Right cardiac atrium (tissue), 5 donors: ENCODE measurements around the gene CDK14. TPM values are rescaled to one million over a fixed set of nuclear protein-coding genes. Genes with fewer than 3 reads are reported as not detected.

ENCODE experiments used
- ATAC-seq, 2 donors: fragments of 200-7000 bp; cut with Tn5 transposase; one replicate each; pipeline versions ENCODE4 v1.8.0 to v1.9.1; 2020; ENCODE audit warnings: moderate library complexity in 2 of 2, mild to moderate bottlenecking in 1 of 2
- DNase-seq, 3 donors: peaks; one replicate each; pipeline ENCODE4 v3.0.0-alpha.2; 2020
- H3K27ac ChIP-seq: one replicate; pipeline ENCODE4 v1.5.1; 2013; ENCODE audit warnings: mild to moderate bottlenecking, low read length, control low read depth, moderate library complexity
- H3K27me3 ChIP-seq: one replicate; pipeline ENCODE4 v1.6.1; 2013; ENCODE audit not compliant: control insufficient read depth, insufficient read depth
- H3K4me1 ChIP-seq: one replicate; pipeline ENCODE4 v1.6.1; 2013; ENCODE audit warnings: low read length; ENCODE audit not compliant: control insufficient read depth, insufficient read depth
- H3K4me3 ChIP-seq: one replicate; pipeline ENCODE4 v1.5.1; 2013; ENCODE audit warnings: low read length, control low read depth
- H3K9me3 ChIP-seq: one replicate; pipeline ENCODE4 v1.6.1; 2013; ENCODE audit warnings: low read length; ENCODE audit not compliant: control insufficient read depth
- WGBS: extraction: QIAGEN DNeasy Blood & Tissue Kit; methylation state at CpG from one replicate; pipeline ENCODE4 v1.1.7; 2013; 5-methylcytosine and 5-hydroxymethylcytosine counted together
- intact Hi-C, 4 donors: fragments of 100-400 bp; cut with DNase I; formaldehyde crosslinking; loops; one replicate each; pipeline versions ENCODE4 v1.11.0 to v1.14.0; 2022 to 2023
- polyA plus RNA-seq: library from polyadenylated mRNA; stranded (reverse); fragments of 200-250 nt; gene quantifications from one replicate; pipeline ENCODE4 v1.2.3, GENCODE V29; 2013
- total RNA-seq, 4 donors: library from RNA; stranded (reverse); fragmentation: NEBNext Ultra II Directional; extraction: Animal tissue kit (Norgen Biotek cat#: 25700); gene quantifications; one replicate each; pipeline ENCODE4 v1.2.1, GENCODE V29; 2021
- donor health status: healthy with polysubstance abuse.
- donor health status: DM: no; HTN: yes; CAD: no.
- donor health status: DM: no; HTN: no; CAD: no.
- donor health status: DM: no; HTN: yes; CAD: no; lungs with severe emphysema.
- donor health status: DM: yes; HTN: yes; CAD: no.

Gene CDK14
- total and polyA plus RNA-seq, 5 donors, result 10.7 to 93.1 (median 59.6) TPM

DNA sequence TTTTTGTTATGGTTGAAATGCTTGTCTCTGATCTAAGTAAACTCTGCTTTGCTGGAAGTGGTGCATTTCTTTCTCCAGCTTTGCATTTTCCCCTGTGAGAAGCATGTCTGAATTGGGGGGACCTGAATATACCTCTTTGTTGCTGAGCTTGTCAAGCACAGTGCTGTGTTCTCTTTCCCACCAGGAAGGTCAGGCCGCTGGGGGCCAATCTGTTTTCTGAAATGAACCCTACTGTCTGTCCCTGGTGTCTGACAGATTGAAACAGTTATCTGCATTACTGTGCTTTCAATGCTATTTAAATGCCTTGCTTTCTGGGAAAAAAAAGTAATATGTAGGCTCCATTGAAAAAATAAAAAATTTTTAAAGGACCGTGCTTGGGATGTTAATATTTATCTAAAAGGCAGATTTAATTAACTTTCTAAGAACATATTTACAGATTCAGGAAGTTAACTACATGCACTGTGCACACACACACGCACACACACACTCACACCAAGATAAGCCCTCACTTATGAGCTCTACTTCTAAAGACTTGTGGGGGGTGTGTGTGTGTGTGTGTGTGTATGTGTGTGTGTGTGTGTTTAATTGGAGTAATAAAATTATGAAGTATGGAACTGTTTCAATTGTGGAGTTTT, 541.1 kb downstream of the CDK14 start:
- intact Hi-C loops, result no loop called here
- H3K27me3 ChIP-seq, result no peaks in the 10 kb centered on the region
- H3K4me3 ChIP-seq, result no peak overlapping the region
- H3K9me3 ChIP-seq, result no peaks in the 10 kb centered on the region
- no peaks in the 10 kb centered on the region for H3K4me1 ChIP-seq
- DNase-seq (no peak), ATAC-seq (no peak)
- no peak overlapping the region for H3K27ac ChIP-seq
- WGBS, result 54% methylated on average over 3 of the region's 3 CpGs

DNA sequence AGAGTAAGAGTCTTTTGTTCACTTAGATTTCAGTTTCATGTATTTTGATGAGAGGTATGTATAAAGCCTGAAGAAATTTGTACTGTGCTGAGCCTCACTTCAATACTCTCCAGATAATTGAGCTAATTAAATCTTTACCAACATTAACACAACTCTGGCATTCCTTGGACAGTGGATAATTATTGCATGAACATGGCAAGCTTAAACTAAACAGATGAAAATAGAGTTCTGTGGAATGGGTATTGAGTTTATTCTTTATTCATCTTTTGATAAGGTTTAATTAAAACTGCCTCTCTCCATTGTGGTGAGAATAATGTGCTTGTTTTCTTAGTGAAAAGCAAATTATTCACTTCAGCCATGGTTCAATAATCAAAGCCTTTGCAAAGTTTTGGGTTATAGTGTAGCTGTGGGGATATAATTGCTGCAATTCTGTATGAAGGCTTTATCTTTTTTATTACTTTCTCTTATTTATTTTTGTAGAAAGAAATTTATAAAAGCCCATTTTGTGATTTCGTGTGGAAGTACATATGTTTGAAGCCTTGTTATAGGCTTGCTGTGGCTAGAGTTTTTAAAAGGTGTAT, 541.8 kb downstream of the CDK14 start:
- H3K27me3 ChIP-seq, result no peaks in the 10 kb centered on the region
- H3K4me1 ChIP-seq, result no peaks in the 10 kb centered on the region
- H3K9me3 ChIP-seq, result no peaks in the 10 kb centered on the region
- 92% methylated on average over 1 of the region's 1 CpG for WGBS
- ATAC-seq (no peak), DNase-seq (no peak)
- intact Hi-C loops, result no loop called here
- H3K4me3 ChIP-seq, result no peak overlapping the region
- no peak overlapping the region for H3K27ac ChIP-seq

DNA sequence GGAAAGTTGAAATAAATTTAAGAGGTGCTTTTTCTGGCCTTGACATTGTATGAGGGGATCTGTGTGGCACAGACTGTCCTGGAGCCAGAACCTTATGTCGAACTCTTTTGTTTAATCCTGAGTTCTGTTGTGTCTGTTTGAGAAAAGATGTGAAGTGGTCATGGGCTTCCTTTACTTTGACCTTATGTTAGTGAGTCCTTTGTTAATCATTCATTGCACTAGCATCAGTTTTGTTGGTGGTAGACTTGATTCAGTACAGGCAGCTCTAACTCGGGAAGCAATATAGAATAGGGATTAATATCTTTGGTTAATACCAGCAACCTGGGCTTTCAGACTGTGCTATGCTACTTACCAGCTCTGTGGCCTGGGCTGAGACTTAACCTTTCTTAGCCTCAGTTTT, 544.2 kb downstream of the CDK14 start:
- Histone ChIP-seq H3K27me3 (no peaks in the 10 kb centered on the region), H3K27ac (no peak overlapping the region), H3K4me1 (peaks cover 2% of the 10 kb centered on the region), H3K9me3 (no peaks in the 10 kb centered on the region), H3K4me3 (no peak overlapping the region)
- intact Hi-C loops, result no loop called here
- ATAC-seq (no peak), DNase-seq (no peak)
- 90% methylated on average over 2 of the region's 2 CpGs for WGBS

DNA sequence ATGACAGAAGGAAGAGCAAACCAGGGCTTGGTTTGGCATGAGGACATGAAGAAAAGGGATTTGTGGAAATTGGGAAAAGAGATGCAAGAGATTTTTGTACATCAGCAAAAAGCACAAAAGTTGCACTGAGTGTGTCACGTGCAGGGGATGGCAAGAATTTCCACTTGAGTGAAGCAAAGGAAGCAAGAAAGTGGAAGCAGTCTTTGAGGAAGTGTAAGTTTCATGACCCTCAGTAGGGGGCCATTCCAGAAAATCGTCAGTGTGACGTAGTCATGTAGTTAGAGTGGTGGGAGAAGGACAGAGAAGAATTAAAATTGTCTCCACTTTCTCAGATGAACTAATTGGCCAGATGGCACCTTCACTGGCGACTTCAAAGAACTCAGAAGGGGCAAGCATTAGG, 544.9 kb downstream of the CDK14 start:
- WGBS, result 47% methylated on average over 4 of the region's 4 CpGs
- H3K4me1 ChIP-seq, result peaks cover 4% of the 10 kb centered on the region
- intact Hi-C loops, result no loop called here
- no peak overlapping the region for H3K4me3 ChIP-seq
- ATAC-seq (no peak), DNase-seq (no peak)
- H3K9me3 ChIP-seq, result no peaks in the 10 kb centered on the region
- no peak overlapping the region for H3K27ac ChIP-seq
- no peaks in the 10 kb centered on the region for H3K27me3 ChIP-seq

DNA sequence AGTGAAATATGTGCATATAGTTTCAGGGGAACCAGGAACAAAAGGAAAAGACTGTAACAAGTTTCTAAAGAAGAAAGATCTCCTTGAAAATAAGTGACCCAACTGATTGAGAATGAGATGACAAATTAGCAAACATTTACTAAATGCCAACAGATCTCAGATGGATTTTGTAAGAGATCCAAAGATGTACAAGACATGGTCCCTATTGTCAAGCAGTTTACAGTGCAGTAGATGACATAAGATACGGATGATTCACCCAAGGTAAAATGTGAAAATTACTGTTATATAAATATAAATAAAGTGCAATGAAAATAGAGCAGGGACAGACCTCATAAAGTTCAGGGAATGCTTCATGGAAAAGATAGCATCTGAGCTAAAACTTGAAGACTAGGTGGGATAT, 546.6 kb downstream of the CDK14 start:
- Histone ChIP-seq H3K4me3 (no peak overlapping the region), H3K27me3 (no peaks in the 10 kb centered on the region), H3K27ac (no peak overlapping the region), H3K9me3 (no peaks in the 10 kb centered on the region), H3K4me1 (peaks cover 4% of the 10 kb centered on the region)
- intact Hi-C loops, result no loop called here
- DNase-seq (no peak), ATAC-seq (no peak)
- 91% methylated on average over 1 of the region's 1 CpG for WGBS

DNA sequence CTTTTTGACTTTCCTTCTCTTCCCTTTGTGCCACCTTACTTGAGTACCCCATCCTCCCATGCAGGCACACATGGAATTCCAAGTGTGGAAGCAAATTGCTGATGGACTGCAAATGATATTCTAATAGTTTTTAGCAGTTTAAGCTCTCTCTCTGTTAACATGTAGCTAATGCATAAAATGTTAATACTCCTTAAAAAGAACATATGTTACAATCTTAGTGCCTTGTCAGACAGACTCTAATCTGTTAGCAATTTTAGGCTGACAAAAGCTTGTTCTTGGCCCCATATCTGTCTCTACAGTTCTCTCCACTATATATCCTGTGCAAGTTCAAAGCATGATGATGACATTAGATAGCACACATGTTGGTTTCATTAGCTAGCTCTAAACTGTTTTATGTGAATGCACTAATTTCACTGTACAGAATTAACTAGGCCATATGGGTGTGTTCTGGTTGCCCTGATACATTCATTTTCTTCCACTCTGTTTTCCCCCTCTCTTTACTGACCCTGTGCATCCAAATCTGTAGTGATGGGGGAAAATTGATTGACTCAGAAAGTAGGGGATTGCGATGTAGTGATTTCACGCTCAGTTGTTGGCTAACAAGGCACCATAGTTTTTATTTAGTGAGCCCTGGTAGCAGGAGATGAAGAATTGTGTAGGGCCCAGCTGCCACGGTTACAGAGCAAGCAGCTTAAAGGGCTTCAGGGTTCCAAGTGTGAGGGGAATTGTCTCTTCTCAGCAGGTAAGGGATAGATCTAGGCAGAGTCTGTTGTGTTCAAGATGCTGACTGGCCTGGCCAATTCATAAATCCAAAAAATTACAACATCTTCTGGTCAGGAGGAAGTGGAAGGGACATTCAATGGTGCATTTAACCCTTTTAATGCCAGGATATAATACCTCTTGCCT, 553.5 kb downstream of the CDK14 start:
- ATAC-seq, result no peak
- no peak overlapping the region for H3K27ac ChIP-seq
- H3K27me3 ChIP-seq, result no peaks in the 10 kb centered on the region
- no peaks in the 10 kb centered on the region for H3K9me3 ChIP-seq
- 90% methylated on average over 3 of the region's 3 CpGs for WGBS
- intact Hi-C loops, result no loop called here
- DNase-seq, result no peak
- no peak overlapping the region for H3K4me3 ChIP-seq
- H3K4me1 ChIP-seq, result peaks cover 1% of the 10 kb centered on the region

DNA sequence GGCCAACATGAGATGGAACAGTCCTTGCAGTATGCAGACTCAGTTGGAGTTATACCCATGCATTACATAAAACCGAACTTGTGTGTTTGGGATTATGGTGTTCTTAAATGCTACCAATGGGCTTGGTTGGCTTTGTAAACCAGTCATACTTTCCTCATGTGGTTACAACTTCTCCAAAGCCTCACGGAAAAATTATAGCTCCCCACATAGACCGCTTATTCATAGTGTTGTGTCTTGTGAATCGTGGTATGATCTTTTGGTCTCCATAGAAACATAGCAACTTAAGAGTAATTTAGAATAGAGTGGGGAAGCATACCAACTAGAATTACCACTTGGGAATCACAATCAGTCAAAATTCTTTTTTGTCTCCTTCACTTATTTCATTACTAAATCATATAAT, 555.8 kb downstream of the CDK14 start:
- ATAC-seq (no peak), DNase-seq (no peak)
- intact Hi-C loops, result no loop called here
- Histone ChIP-seq H3K4me1 (no peaks in the 10 kb centered on the region), H3K9me3 (no peaks in the 10 kb centered on the region), H3K27me3 (no peaks in the 10 kb centered on the region), H3K27ac (no peak overlapping the region), H3K4me3 (no peak overlapping the region)
- 90% methylated on average over 4 of the region's 4 CpGs for WGBS

DNA sequence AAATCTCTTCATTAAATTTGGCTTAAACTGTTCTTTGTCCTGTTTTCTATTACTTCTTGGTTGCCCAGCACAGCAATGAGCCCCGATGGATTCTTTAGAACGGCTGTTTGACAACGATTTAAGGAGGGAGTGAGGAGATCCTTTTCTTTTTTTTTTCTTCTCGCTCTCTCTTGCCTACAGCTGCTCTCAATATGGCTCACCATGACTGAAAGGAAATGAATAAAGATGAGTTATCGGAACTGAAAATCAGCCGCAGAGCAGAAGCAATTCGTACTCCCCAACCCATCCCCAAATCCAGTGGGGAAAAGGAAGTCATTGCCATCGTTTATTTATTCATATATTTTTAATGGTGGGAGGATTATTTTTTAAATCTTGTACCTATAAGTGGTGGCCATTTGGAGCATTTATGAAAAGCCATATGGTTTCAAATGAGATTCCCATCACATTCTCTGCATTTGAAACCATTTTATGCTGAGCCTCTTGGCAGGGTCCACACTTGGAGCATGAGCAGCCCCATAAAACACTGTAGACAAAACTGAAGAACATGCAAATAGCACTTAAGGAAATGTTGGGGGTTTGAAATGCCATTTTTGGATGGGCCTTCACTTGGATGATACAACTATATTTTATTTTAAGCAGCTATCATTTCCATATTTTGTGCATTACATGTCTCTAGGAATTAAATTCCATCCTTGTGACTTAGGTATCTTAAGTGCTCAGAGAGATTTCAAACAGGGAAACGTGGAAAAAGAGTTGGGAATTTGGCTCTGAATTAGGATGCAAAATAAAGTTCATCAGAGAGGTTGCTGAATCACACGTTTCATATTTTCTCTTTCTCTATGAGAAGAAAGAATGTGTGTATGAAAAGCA, 560.4 kb downstream of the CDK14 start:
- intact Hi-C loops, result no loop called here
- no peak overlapping the region for H3K27ac ChIP-seq
- no peaks in the 10 kb centered on the region for H3K4me1 ChIP-seq
- WGBS, result 89% methylated on average over 10 of the region's 10 CpGs
- DNase-seq (no peak), ATAC-seq (no peak)
- no peaks in the 10 kb centered on the region for H3K27me3 ChIP-seq
- no peaks in the 10 kb centered on the region for H3K9me3 ChIP-seq
- no peak overlapping the region for H3K4me3 ChIP-seq

DNA sequence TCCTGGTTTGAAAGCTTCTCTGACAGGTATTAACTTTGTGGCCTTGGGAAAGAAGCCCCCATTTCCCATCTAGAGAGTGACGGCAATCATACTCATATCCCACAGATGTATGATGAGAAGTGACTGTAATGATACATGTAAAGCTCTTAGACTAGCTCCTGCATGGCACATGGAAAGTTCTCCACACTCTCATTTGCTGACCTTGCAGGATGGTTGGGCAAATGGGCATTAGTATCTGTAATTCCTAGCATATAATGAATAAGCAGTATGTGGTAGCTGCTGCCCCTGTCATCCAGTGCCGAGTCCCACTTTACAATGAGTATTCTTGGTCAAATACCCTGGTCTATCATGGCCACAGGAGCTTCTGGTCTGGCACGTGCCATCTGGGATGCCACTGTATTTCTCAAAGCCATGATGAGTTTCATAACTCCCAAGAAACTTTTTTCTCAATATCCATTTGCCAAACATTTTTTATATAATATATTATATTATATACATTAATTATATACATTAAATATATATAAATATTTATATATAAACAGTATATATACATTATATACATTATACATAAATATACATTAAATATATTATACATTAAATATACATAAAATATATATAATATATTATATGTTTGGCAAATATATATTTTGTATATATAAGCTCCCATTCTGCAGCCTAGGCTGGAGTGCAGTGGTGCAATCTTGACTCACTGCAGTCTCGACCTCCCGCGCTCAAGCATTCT, 561.6 kb downstream of the CDK14 start:
- ATAC-seq (no peak), DNase-seq (no peak)
- Histone ChIP-seq H3K27ac (no peak overlapping the region), H3K9me3 (no peaks in the 10 kb centered on the region), H3K27me3 (no peaks in the 10 kb centered on the region), H3K4me3 (no peak overlapping the region), H3K4me1 (no peaks in the 10 kb centered on the region)
- WGBS, result 82% methylated on average over 6 of the region's 6 CpGs
- intact Hi-C loops, result no loop called here

DNA sequence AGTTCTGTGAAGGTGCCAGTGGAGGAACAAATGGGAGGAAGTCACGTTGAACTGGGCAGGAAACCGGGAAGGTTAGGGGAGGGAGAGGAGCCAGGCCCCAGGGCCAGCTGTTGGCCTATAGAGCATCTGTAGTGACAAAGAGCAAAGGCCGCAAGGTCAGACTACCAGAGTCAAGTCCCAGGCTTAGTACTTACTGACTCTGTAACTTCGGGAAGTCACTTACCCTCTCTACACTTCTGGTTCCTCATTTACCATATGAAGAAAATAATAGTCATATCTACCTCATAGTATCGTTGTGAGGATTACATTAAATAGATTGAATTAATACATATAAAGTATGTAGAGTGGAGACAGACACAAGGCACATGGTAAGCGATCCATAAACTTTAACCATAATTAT, 566.3 kb downstream of the CDK14 start:
- 59% methylated on average over 6 of the region's 6 CpGs for WGBS
- ATAC-seq (no peak), DNase-seq (no peak)
- Histone ChIP-seq H3K4me1 (peaks cover 4% of the 10 kb centered on the region), H3K27ac (no peak overlapping the region), H3K4me3 (no peak overlapping the region), H3K9me3 (no peaks in the 10 kb centered on the region), H3K27me3 (no peaks in the 10 kb centered on the region)
- intact Hi-C loops, result no loop called here
